HCT116 (cell line): Measurements from ENCODE around the gene ATG5. TPM values are rescaled to one million over a fixed set of nuclear protein-coding genes. Genes with fewer than 3 reads are reported as not detected.

Experiments used
- ATAC-seq: fragments of 200-7000 bp; cut with Tn5 transposase; 2 replicates; pipeline ENCODE4 v1.9.1; 2020; ENCODE audit warnings: mild to moderate bottlenecking, moderate library complexity
- BruUV-seq: library from RNA; stranded (reverse); fragments of 400-500 nt; replicated peaks from 2 replicates; lab custom pipeline; 2021; lab: Mats Ljungman, UMichigan
- CTCF ChIA-PET: fragments of 300-600 bp; sonication (Branson Sonifier 250); formaldehyde crosslinking; loops from one replicate; lab custom pipeline; 2021; ENCODE audit warnings: antibody characterized with exemption; lab: Charles Lee
- POLR2A ChIA-PET: fragments of 300-600, 350-600 bp; sonication (Branson Sonifier 250); formaldehyde crosslinking; loops from one replicate; lab custom pipeline; 2021; ENCODE audit warnings: antibody characterized with exemption; lab: Charles Lee
- RAD21 ChIA-PET, 2 experiments: fragments of 300-600 bp; sonication (Branson Sonifier 250); formaldehyde crosslinking; loops; one replicate each; lab custom pipeline; 2023; ENCODE audit warnings: low total read pairs in 2 of 2; ENCODE audit not compliant: uncharacterized antibody in 2 of 2, unreplicated experiment in 2 of 2, low non-redundant PET in 1 of 2; lab: Charles Lee
- DNase-seq: peaks from one replicate; pipeline ENCODE4 v3.0.0-alpha.2; 2010; ENCODE audit warnings: low read depth, low spot score
- H2AFZ ChIP-seq: fragments of 200-600 bp; shearing (Covaris generic), sonication (generic); 2 replicates; pipeline ENCODE4 v1.6.1; 2017; ENCODE audit warnings: low read depth, mixed run types, mixed read lengths, antibody characterized with exemption, low read length; ENCODE audit not compliant: poor library complexity, severe bottlenecking
- H3K27ac ChIP-seq: 2 replicates; pipeline ENCODE4 v1.5.1; 2012; ENCODE audit warnings: low read depth, low read length
- H3K27me3 ChIP-seq: fragments of 200-600 bp; sonication (generic); 2 replicates; pipeline ENCODE4 v1.6.1; 2016; ENCODE audit warnings: mixed run types, low read length, mixed read lengths; ENCODE audit not compliant: insufficient read depth
- H3K36me3 ChIP-seq, 2 experiments: fragments of 200-500 bp in 1 of 2; fragments of 200-600 bp in 1 of 2; sonication (Bioruptor generic) in 1 of 2; sonication (generic) in 1 of 2; 2 replicates each; pipeline versions ENCODE4 v1.5.1 to v1.6.1; 2014 to 2016; ENCODE audit warnings: low read length in 2 of 2, inconsistent platforms in 1 of 2, mixed read lengths in 1 of 2, mixed run types in 1 of 2; ENCODE audit not compliant: insufficient read depth in 2 of 2, control insufficient read depth in 1 of 2
- H3K4me1 ChIP-seq, 2 experiments: fragments of 200-600 bp in 1 of 2; sonication (generic) in 1 of 2; 2 replicates each; pipeline versions ENCODE4 v1.5.1 to v1.6.1; 2012 to 2017; ENCODE audit warnings: low read length in 2 of 2, inconsistent platforms in 1 of 2, mild to moderate bottlenecking in 1 of 2, mixed read lengths in 1 of 2, mixed run types in 1 of 2, moderate library complexity in 1 of 2; ENCODE audit not compliant: insufficient read depth in 2 of 2, control insufficient read depth in 1 of 2
- H3K4me2 ChIP-seq: fragments of 200-600 bp; sonication (generic); 2 replicates; pipeline ENCODE4 v1.6.1; 2017; ENCODE audit warnings: mixed run types, low read length, mixed read lengths
- H3K4me3 ChIP-seq, 2 experiments: fragments of 200-600 bp in 1 of 2; sonication (generic) in 1 of 2; replicated peaks in 1 of 2; 2 replicates each; pipeline ENCODE4 v1.5.1; 2011 to 2016; ENCODE audit warnings: low read length in 2 of 2, control low read depth in 1 of 2, low read depth in 1 of 2, mild to moderate bottlenecking in 1 of 2, mixed read lengths in 1 of 2, mixed run types in 1 of 2
- H3K79me2 ChIP-seq: fragments of 200-600 bp; sonication (generic); 2 replicates; pipeline ENCODE4 v1.6.1; 2017; ENCODE audit warnings: mild to moderate bottlenecking, mixed run types, low read length, moderate library complexity, mixed read lengths; ENCODE audit not compliant: insufficient read depth
- H3K9ac ChIP-seq: fragments of 200-600 bp; sonication (generic); 2 replicates; pipeline ENCODE4 v1.6.1; 2016; ENCODE audit warnings: low read length, mixed read lengths
- H3K9me2 ChIP-seq: fragments of 200-600 bp; sonication (generic), shearing (Covaris generic); 2 replicates; pipeline ENCODE4 v1.6.1; 2017; ENCODE audit warnings: mixed run types, mild to moderate bottlenecking, moderate library complexity; ENCODE audit not compliant: insufficient read depth
- H3K9me3 ChIP-seq, 2 experiments: fragments of 200-500 bp in 1 of 2; fragments of 200-600 bp in 1 of 2; sonication (Bioruptor generic) in 1 of 2; sonication (generic) in 1 of 2; 2 replicates each; pipeline ENCODE4 v1.6.1; 2014 to 2017; ENCODE audit warnings: low read length in 2 of 2, mixed read lengths in 2 of 2, inconsistent platforms in 1 of 2, low read depth in 1 of 2, mild to moderate bottlenecking in 1 of 2, mixed run types in 1 of 2, moderate library complexity in 1 of 2; ENCODE audit not compliant: control insufficient read depth in 1 of 2, insufficient read depth in 1 of 2
- H4K20me1 ChIP-seq: fragments of 200-600 bp; sonication (generic), shearing (Covaris generic); 2 replicates; pipeline ENCODE4 v1.6.1; 2017; ENCODE audit warnings: mixed run types, mild to moderate bottlenecking, moderate library complexity; ENCODE audit not compliant: insufficient read depth
- CBX3 ChIP-seq: IDR thresholded peaks from 2 replicates; pipeline ENCODE4 v1.6.1; 2012; ENCODE audit warnings: low read depth
- CEBPB ChIP-seq: IDR thresholded peaks from 2 replicates; pipeline ENCODE4 v1.6.1; 2012; ENCODE audit warnings: low read depth
- EGR1 ChIP-seq: IDR thresholded peaks from 2 replicates; pipeline ENCODE4 v1.6.1; 2012; ENCODE audit warnings: low read depth
- ELF1 ChIP-seq: IDR thresholded peaks from 2 replicates; pipeline ENCODE4 v1.6.1; 2012; ENCODE audit warnings: low read depth, borderline replicate concordance
- EZH2 ChIP-seq: fragments of 200-600 bp; sonication (generic); IDR thresholded peaks from 2 replicates; pipeline ENCODE4 v1.6.1; 2017; ENCODE audit warnings: antibody characterized with exemption, mixed run types
- EZH2phosphoT487 ChIP-seq: fragments of 200-600 bp; IDR thresholded peaks from 2 replicates; pipeline ENCODE4 v1.6.1; 2018; ENCODE audit warnings: antibody characterized with exemption, borderline replicate concordance
- FOSL1 ChIP-seq: IDR thresholded peaks from 2 replicates; pipeline ENCODE4 v1.6.1; 2012; ENCODE audit warnings: low read depth
- JUND ChIP-seq: IDR thresholded peaks from 2 replicates; pipeline ENCODE4 v1.6.1; 2012
- MAX ChIP-seq: IDR thresholded peaks from 2 replicates; pipeline ENCODE4 v1.6.1; 2012
- POLR2A ChIP-seq: IDR thresholded peaks from 2 replicates; pipeline ENCODE4 v1.7.0; 2011; ENCODE audit warnings: borderline replicate concordance; ENCODE audit not compliant: insufficient read depth, insufficient read length; ENCODE audit errors: extremely low read depth
- POLR2AphosphoS5 ChIP-seq: IDR thresholded peaks from 2 replicates; pipeline ENCODE4 v1.6.1; 2011; ENCODE audit warnings: mild to moderate bottlenecking, low read depth, low read length, moderate library complexity
- RAD21 ChIP-seq: IDR thresholded peaks from 2 replicates; pipeline ENCODE4 v1.6.1; 2012; ENCODE audit warnings: low read depth, mild to moderate bottlenecking
- SIN3A ChIP-seq: IDR thresholded peaks from 2 replicates; pipeline ENCODE4 v1.6.1; 2012; ENCODE audit warnings: low read depth
- SRF ChIP-seq: IDR thresholded peaks from 2 replicates; pipeline ENCODE4 v1.6.1; 2012; ENCODE audit warnings: low read depth
- TCF7L2 ChIP-seq: IDR thresholded peaks from 2 replicates; pipeline ENCODE4 v1.7.0; 2011; ENCODE audit warnings: borderline replicate concordance, inconsistent platforms; ENCODE audit not compliant: insufficient read depth, insufficient read length; ENCODE audit errors: extremely low read depth
- YY1 ChIP-seq: IDR thresholded peaks from 2 replicates; pipeline ENCODE4 v1.6.1; 2011; ENCODE audit warnings: low read length, low read depth, moderate library complexity, mild to moderate bottlenecking; ENCODE audit not compliant: insufficient replicate concordance; ENCODE audit errors: extremely low read depth
- ZNF274 ChIP-seq: fragments of 200-500 bp; sonication (Bioruptor generic); IDR thresholded peaks from 2 replicates; pipeline ENCODE4 v1.6.1; 2014; ENCODE audit warnings: mild to moderate bottlenecking, low read depth, low read length, inconsistent platforms
- intact Hi-C: fragments of 100-400 bp; cut with micrococcal nuclease; formaldehyde crosslinking; loops from 2 replicates; pipeline ENCODE4 v1.10.0; 2022
- total RNA-seq: library from RNA; stranded (reverse); gene quantifications from one replicate; pipeline ENCODE4 v1.2.1, GENCODE V29; 2021; ENCODE audit not compliant: unreplicated experiment
- TF ChIP-seq, protein P1 (sequence below), 3 experiments: fragments of 200-600 bp in 1 of 3; sonication (generic) in 1 of 3; IDR thresholded peaks in 2 of 3; conservative IDR thresholded peaks in 1 of 3; 2 replicates each; pipeline ENCODE4 v1.5.1; 2012 to 2017; ENCODE audit warnings: low read depth in 2 of 3, low read length in 2 of 3, antibody characterized with exemption in 1 of 3, borderline replicate concordance in 1 of 3, control low read depth in 1 of 3, mild to moderate bottlenecking in 1 of 3, mixed read lengths in 1 of 3, mixed run types in 1 of 3, moderate library complexity in 1 of 3; ENCODE audit not compliant: insufficient read depth in 1 of 3
- TF ChIP-seq, protein P2 (sequence below): IDR thresholded peaks from 2 replicates; pipeline ENCODE4 v1.6.1; 2011; ENCODE audit warnings: mild to moderate bottlenecking, low read length, moderate library complexity; ENCODE audit not compliant: insufficient replicate concordance; ENCODE audit errors: extremely low read depth

The ATG5 gene
- total RNA-seq, 1 experiment from 2014 or later: 39.6 TPM

DNA sequence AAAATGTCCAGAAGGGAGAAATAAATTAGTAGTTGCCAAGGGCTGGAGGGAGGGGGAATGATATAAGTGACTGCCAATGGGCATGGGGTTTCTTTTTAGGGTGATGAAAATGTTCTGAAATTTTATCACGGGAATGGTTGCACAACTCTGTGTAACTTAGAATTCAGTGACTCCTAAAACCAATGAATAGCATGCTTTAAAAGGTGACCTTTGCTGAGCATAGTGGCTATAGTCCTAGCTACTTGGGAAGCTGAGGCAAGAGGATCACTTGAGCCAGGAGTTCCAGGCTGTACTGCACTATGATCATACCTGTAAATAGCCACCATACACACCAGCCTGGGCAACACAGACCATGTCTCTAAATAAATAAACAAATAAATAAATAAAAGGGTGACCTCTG lies 109.0 kb downstream of the ATG5 start:
- Histone ChIP-seq H3K36me3 (no peaks in the 10 kb centered on the region), H3K4me1 (no peaks in the 10 kb centered on the region), H3K9ac (no peak overlapping the region), H2AFZ (no peak overlapping the region), H3K4me3 (no peak overlapping the region), H3K9me3 (no peaks in the 10 kb centered on the region), H3K4me2 (no peak overlapping the region), H3K27me3 (no peaks in the 10 kb centered on the region), H3K9me2 (no peaks in the 10 kb centered on the region), H4K20me1 (no peaks in the 10 kb centered on the region), H3K27ac (no peak overlapping the region), H3K79me2 (peaks cover 13% of the 10 kb centered on the region; the same call in 1 of the 2 replicates)
- RAD21 ChIA-PET: no interaction called here
- intact Hi-C loops: no loop called here
- ATAC-seq (no peak), DNase-seq (no peak)
- no peak for TF ChIP-seq JUND
- TF ChIP-seq SIN3A: no peak
- TF ChIP-seq MAX: no peak
- no peak for TF ChIP-seq RAD21
- TF ChIP-seq ZNF274: no peak
- TF ChIP-seq EZH2phosphoT487: no peak
- TF ChIP-seq YY1: no peak
- TF ChIP-seq CEBPB: no peak
- no peak for TF ChIP-seq CBX3
- TF ChIP-seq SRF: no peak
- CTCF ChIA-PET: no interaction called here
- POLR2A ChIA-PET: no interaction called here
- BruUV-seq: no TSS peak

- no peak overlapping the region for H3K27ac ChIP-seq
- no TSS peak for BruUV-seq
- ATAC-seq (no peak), DNase-seq (no peak)
- H3K4me3 ChIP-seq: no peak overlapping the region
- intact Hi-C loops: no loop called here
- ChIA-PET POLR2A (no interaction called here), RAD21 (no interaction called here), CTCF (interaction anchor here (4.3 kb wide), 1 partner anchor 8 kb away, joined by 29 read pairs; no protein-coding TSS in a partner anchor)
- no peaks in the 10 kb centered on the region for H3K4me1 ChIP-seq
- H3K27me3 ChIP-seq: no peaks in the 10 kb centered on the region
- no peaks in the 10 kb centered on the region for H4K20me1 ChIP-seq
- no peak overlapping the region for H3K9ac ChIP-seq
- no peaks in the 10 kb centered on the region for H3K9me3 ChIP-seq
- no peak overlapping the region for H2AFZ ChIP-seq
- H3K79me2 ChIP-seq: peaks cover 13% of the 10 kb centered on the region; the same call in 1 of the 2 replicates
- H3K9me2 ChIP-seq: no peaks in the 10 kb centered on the region
- H3K4me2 ChIP-seq: no peak overlapping the region
- H3K36me3 ChIP-seq: no peaks in the 10 kb centered on the region
- no peak for TF ChIP-seq POLR2AphosphoS5
- no peak for TF ChIP-seq SIN3A
- TF ChIP-seq FOSL1: no peak
- no peak for TF ChIP-seq EZH2phosphoT487
- TF ChIP-seq ELF1: no peak
- no peak for TF ChIP-seq TCF7L2
- TF ChIP-seq, protein P1, sequence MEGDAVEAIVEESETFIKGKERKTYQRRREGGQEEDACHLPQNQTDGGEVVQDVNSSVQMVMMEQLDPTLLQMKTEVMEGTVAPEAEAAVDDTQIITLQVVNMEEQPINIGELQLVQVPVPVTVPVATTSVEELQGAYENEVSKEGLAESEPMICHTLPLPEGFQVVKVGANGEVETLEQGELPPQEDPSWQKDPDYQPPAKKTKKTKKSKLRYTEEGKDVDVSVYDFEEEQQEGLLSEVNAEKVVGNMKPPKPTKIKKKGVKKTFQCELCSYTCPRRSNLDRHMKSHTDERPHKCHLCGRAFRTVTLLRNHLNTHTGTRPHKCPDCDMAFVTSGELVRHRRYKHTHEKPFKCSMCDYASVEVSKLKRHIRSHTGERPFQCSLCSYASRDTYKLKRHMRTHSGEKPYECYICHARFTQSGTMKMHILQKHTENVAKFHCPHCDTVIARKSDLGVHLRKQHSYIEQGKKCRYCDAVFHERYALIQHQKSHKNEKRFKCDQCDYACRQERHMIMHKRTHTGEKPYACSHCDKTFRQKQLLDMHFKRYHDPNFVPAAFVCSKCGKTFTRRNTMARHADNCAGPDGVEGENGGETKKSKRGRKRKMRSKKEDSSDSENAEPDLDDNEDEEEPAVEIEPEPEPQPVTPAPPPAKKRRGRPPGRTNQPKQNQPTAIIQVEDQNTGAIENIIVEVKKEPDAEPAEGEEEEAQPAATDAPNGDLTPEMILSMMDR (IDR thresholded peaks at IDR 0.05 in 2 of 3, conservative IDR thresholded peaks at IDR 0.05 in 1 of 3; ENCODE audit: borderline replicate concordance in 1 of 3, insufficient read depth in 1 of 3, low read depth in 2 of 3, low read length in 2 of 3): no peak
- TF ChIP-seq POLR2A: no peak
- no peak for TF ChIP-seq EZH2
- no peak for TF ChIP-seq MAX
- TF ChIP-seq, protein P2, sequence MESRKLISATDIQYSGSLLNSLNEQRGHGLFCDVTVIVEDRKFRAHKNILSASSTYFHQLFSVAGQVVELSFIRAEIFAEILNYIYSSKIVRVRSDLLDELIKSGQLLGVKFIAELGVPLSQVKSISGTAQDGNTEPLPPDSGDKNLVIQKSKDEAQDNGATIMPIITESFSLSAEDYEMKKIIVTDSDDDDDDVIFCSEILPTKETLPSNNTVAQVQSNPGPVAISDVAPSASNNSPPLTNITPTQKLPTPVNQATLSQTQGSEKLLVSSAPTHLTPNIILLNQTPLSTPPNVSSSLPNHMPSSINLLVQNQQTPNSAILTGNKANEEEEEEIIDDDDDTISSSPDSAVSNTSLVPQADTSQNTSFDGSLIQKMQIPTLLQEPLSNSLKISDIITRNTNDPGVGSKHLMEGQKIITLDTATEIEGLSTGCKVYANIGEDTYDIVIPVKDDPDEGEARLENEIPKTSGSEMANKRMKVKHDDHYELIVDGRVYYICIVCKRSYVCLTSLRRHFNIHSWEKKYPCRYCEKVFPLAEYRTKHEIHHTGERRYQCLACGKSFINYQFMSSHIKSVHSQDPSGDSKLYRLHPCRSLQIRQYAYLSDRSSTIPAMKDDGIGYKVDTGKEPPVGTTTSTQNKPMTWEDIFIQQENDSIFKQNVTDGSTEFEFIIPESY: no peak
- TF ChIP-seq EGR1: no peak
Observed at GRCh38 chr6:106215608-106216007, 110.0 kb downstream of the ATG5 start.
